ENCODE results near the gene TPO. TPM values are rescaled to one million over a fixed set of nuclear protein-coding genes. Genes with fewer than 3 reads are reported as not detected.
"Not testable (repeated sequence)": the region's sequence is repeated elsewhere in the genome, so short reads cannot be mapped to it uniquely, and the experiment has no call there.

TPO gene
- polyA plus RNA-seq, 1 donor from 2014 or later = not detected

DNA sequence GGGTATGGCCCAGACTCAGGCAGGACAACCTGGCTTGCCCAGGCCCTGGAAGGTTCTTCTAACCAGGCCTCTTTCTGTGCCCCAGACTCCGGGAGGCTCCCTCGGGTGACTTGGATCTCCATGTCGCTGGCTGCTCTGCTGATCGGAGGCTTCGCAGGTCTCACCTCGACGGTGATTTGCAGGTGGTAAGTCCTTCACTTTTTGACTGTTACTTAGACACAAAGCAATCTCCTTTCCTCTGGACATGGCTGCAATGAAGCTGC, 103.5 kb downstream of the TPO start:
- Histone ChIP-seq H3K4me2 (ENCODE audit: low read length) (no peak overlapping the region), H3K9me3 (ENCODE audit: low read length) (no peaks in the 10 kb centered on the region)
- TF ChIP-seq MXI1 (conservative IDR thresholded peaks at IDR 0.05; ENCODE audit: poor library complexity, severe bottlenecking) (no peak), SMC3 (conservative IDR thresholded peaks at IDR 0.05; ENCODE audit: poor library complexity) (no peak), CTCF (IDR thresholded peaks at IDR 0.05; ENCODE audit: poor library complexity, severe bottlenecking) (no peak), EP300 (conservative IDR thresholded peaks at IDR 0.05; ENCODE audit: poor library complexity, severe bottlenecking) (no peak), POLR2AphosphoS5 (IDR thresholded peaks at IDR 0.05) (no peak)
- TF ChIP-seq, protein P1, sequence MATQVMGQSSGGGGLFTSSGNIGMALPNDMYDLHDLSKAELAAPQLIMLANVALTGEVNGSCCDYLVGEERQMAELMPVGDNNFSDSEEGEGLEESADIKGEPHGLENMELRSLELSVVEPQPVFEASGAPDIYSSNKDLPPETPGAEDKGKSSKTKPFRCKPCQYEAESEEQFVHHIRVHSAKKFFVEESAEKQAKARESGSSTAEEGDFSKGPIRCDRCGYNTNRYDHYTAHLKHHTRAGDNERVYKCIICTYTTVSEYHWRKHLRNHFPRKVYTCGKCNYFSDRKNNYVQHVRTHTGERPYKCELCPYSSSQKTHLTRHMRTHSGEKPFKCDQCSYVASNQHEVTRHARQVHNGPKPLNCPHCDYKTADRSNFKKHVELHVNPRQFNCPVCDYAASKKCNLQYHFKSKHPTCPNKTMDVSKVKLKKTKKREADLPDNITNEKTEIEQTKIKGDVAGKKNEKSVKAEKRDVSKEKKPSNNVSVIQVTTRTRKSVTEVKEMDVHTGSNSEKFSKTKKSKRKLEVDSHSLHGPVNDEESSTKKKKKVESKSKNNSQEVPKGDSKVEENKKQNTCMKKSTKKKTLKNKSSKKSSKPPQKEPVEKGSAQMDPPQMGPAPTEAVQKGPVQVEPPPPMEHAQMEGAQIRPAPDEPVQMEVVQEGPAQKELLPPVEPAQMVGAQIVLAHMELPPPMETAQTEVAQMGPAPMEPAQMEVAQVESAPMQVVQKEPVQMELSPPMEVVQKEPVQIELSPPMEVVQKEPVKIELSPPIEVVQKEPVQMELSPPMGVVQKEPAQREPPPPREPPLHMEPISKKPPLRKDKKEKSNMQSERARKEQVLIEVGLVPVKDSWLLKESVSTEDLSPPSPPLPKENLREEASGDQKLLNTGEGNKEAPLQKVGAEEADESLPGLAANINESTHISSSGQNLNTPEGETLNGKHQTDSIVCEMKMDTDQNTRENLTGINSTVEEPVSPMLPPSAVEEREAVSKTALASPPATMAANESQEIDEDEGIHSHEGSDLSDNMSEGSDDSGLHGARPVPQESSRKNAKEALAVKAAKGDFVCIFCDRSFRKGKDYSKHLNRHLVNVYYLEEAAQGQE (IDR thresholded peaks at IDR 0.05; ENCODE audit: borderline replicate concordance) = no peak

GRCh38 chr2:1517291-1517690, 104.0 kb downstream of the TPO start:
- H4K20me1 ChIP-seq (ENCODE audit: insufficient read depth); H3K79me2 ChIP-seq (replicated peaks; ENCODE audit: insufficient read depth, low read length); H3K9me2 ChIP-seq (ENCODE audit: insufficient read depth, low read length); H3F3A ChIP-seq (ENCODE audit: insufficient read depth, low read length, poor library complexity, severe bottlenecking); H3K9me3 ChIP-seq (ENCODE audit: low read length); H3K27me3 ChIP-seq (ENCODE audit: insufficient read depth, low read depth, low read length); H3K9ac ChIP-seq (ENCODE audit: low read length); H3K27ac ChIP-seq (ENCODE audit: low read length); H3K4me2 ChIP-seq (ENCODE audit: low read length); H3K4me3 ChIP-seq (ENCODE audit: low read length); H3K36me3 ChIP-seq (ENCODE audit: insufficient read depth, low read length); H2AFZ ChIP-seq (ENCODE audit: low read depth, low read length): not testable (repeated sequence)

More for the DNA sequence above, 103.5 kb downstream of the TPO start:
- Histone ChIP-seq H3K9me2 (ENCODE audit: insufficient read depth, low read length) (no peaks in the 10 kb centered on the region), H3K79me2 (replicated peaks; ENCODE audit: insufficient read depth, low read length) (no peaks in the 10 kb centered on the region), H4K20me1 (ENCODE audit: insufficient read depth) (no peaks in the 10 kb centered on the region), H3K27me3 (ENCODE audit: insufficient read depth, low read depth, low read length) (no peaks in the 10 kb centered on the region), H3K4me3 (ENCODE audit: low read length) (no peak overlapping the region), H3K9ac (ENCODE audit: low read length) (no peak overlapping the region), H3F3A (ENCODE audit: insufficient read depth, low read length, poor library complexity, severe bottlenecking) (no peaks in the 10 kb centered on the region), H3K27ac (ENCODE audit: low read length) (no peak overlapping the region), H2AFZ (ENCODE audit: low read depth, low read length) (no peak overlapping the region), H3K36me3 (ENCODE audit: insufficient read depth, low read length) (no peaks in the 10 kb centered on the region)

GRCh38 chr2:1517786-1518185, 104.5 kb downstream of the TPO start:
- TF ChIP-seq RAD21 (conservative IDR thresholded peaks at IDR 0.05) (no peak), EP300 (conservative IDR thresholded peaks at IDR 0.05; ENCODE audit: poor library complexity, severe bottlenecking) (no peak), TAF1 (IDR thresholded peaks at IDR 0.05; ENCODE audit: low read depth) (no peak), CTCF (IDR thresholded peaks at IDR 0.05; ENCODE audit: poor library complexity, severe bottlenecking) (no peak), MXI1 (conservative IDR thresholded peaks at IDR 0.05; ENCODE audit: poor library complexity, severe bottlenecking) (no peak)
- TF ChIP-seq, protein P1 (IDR thresholded peaks at IDR 0.05; ENCODE audit: borderline replicate concordance) = no peak
- Histone ChIP-seq H2AFZ (ENCODE audit: low read depth, low read length) (no peak overlapping the region), H3K4me2 (ENCODE audit: low read length) (no peak overlapping the region), H4K20me1 (ENCODE audit: insufficient read depth) (no peaks in the 10 kb centered on the region), H3K79me2 (replicated peaks; ENCODE audit: insufficient read depth, low read length) (no peaks in the 10 kb centered on the region), H3K9me2 (ENCODE audit: insufficient read depth, low read length) (no peaks in the 10 kb centered on the region), H3K27ac (ENCODE audit: low read length) (no peak overlapping the region), H3K9ac (ENCODE audit: low read length) (no peak overlapping the region), H3F3A (ENCODE audit: insufficient read depth, low read length, poor library complexity, severe bottlenecking) (no peaks in the 10 kb centered on the region), H3K9me3 (ENCODE audit: low read length) (no peaks in the 10 kb centered on the region), H3K4me3 (ENCODE audit: low read length) (no peak overlapping the region), H3K27me3 (ENCODE audit: insufficient read depth, low read depth, low read length) (no peaks in the 10 kb centered on the region), H3K36me3 (ENCODE audit: insufficient read depth, low read length) (no peaks in the 10 kb centered on the region)
